GM12892 (cell line): ENCODE data around the gene EXOSC6.
"Not testable (repeated sequence)": the region's sequence is repeated elsewhere in the genome, so short reads cannot be mapped to it uniquely, and the experiment has no call there.

ENCODE experiments used
- POLR2A ChIP-seq: IDR thresholded peaks from 2 replicates; pipeline ENCODE4 v1.6.1; 2011; ENCODE audit warnings: low read depth, low read length, control low read depth
- POLR2AphosphoS5 ChIP-seq: IDR thresholded peaks from 2 replicates; pipeline ENCODE4 v1.6.1; 2011; ENCODE audit warnings: low read depth, low read length, control low read depth
- TAF1 ChIP-seq: IDR thresholded peaks from 2 replicates; pipeline ENCODE4 v1.6.1; 2011; ENCODE audit warnings: low read depth, mild to moderate bottlenecking, control low read depth, low read length, borderline replicate concordance

DNA sequence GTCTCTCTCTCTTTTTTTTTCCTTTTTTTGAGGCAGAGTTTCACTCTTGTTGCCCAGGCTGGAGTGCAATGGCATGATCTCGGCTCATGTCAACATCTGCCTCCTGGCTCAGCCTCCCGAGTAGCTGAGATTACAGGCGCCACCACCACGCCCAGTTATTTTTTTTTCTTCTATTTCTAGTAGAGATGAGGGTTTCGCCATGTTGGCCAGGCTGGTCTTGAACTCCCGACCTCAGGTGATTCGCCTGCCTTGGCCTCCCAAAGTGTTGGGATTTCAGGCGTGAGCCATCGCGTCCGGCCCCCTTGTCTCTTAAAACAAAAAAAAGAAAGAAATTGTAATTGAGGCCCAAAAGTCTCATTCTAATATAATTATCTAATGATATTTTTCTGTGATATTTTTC is 40.4 kb upstream of the EXOSC6 start:
- TF ChIP-seq POLR2AphosphoS5, POLR2A, TAF1: not testable (repeated sequence)
